ENCODE measurements around the gene KIAA0232.
"Not testable (repeated sequence)": the region's sequence is repeated elsewhere in the genome, so short reads cannot be mapped to it uniquely, and the experiment has no call there.

KIAA0232 gene

GRCh38 chr4:6755088-6755753, 27.3 kb upstream of the KIAA0232 start:
- DNase-seq, result no peak

GRCh38 chr4:6756345-6756744, 26.2 kb upstream of the KIAA0232 start:
- DNase-seq, result not testable (repeated sequence)

GRCh38 chr4:6758728-6759127, 23.8 kb upstream of the KIAA0232 start:
- DNase-seq, result no peak

GRCh38 chr4:6760865-6761264, 21.7 kb upstream of the KIAA0232 start:
- DNase-seq, result no peak

GRCh38 chr4:6761649-6762615, 20.6 kb upstream of the KIAA0232 start:
- no peak for DNase-seq

- no peak for DNase-seq
Observed at GRCh38 chr4:6763330-6763851, 19.1 kb upstream of the KIAA0232 start.

- no peak for DNase-seq
Observed at GRCh38 chr4:6764976-6765620, 17.4 kb upstream of the KIAA0232 start.

- no peak for DNase-seq
Observed at GRCh38 chr4:6765703-6766102, 16.8 kb upstream of the KIAA0232 start.

GRCh38 chr4:6767386-6767747, 15.2 kb upstream of the KIAA0232 start:
- no peak for DNase-seq

GRCh38 chr4:6767748-6768538, 14.6 kb upstream of the KIAA0232 start:
- no peak for DNase-seq

- DNase-seq, result no peak
Observed at GRCh38 chr4:6768539-6768905, 14.0 kb upstream of the KIAA0232 start.

GRCh38 chr4:6769233-6769988, 13.1 kb upstream of the KIAA0232 start:
- peak; percentile 25 for DNase-seq

- no peak for DNase-seq
Observed at GRCh38 chr4:6769989-6770420, 12.5 kb upstream of the KIAA0232 start.

- no peak for DNase-seq
Observed at GRCh38 chr4:6770581-6771228, 11.8 kb upstream of the KIAA0232 start.

GRCh38 chr4:6771229-6771671, 11.3 kb upstream of the KIAA0232 start:
- no peak for DNase-seq

GRCh38 chr4:6772223-6772928, 10.2 kb upstream of the KIAA0232 start:
- no peak for DNase-seq

GRCh38 chr4:6773106-6773505, 9.4 kb upstream of the KIAA0232 start:
- no peak for DNase-seq

- no peak for DNase-seq
Observed at GRCh38 chr4:6773616-6774540, 8.6 kb upstream of the KIAA0232 start.

GRCh38 chr4:6775746-6776145, 6.8 kb upstream of the KIAA0232 start:
- no peak for DNase-seq
